ENCODE results near the gene DERL2. TPM values are rescaled to one million over a fixed set of nuclear protein-coding genes. Genes with fewer than 3 reads are reported as not detected.
A peak's percentile ranks its signal among the peaks of the same experiment; 100 is the strongest.

The DERL2 gene
- total and polyA plus RNA-seq, 2 of the 4 experiments (the other 2 are of a cell fraction) = 27.4 to 44.2 TPM

GRCh38 chr17:5514976-5515375 is 29.0 kb upstream of the DERL2 start:
- Histone ChIP-seq H3K4me1 (ENCODE audit: control insufficient read depth, insufficient read depth, low read length) (peaks cover 16% of the 10 kb centered on the region), H2AK5ac (ENCODE audit: low read depth, low read length) (peak overlapping the region; percentile 93), H3K14ac (replicated peaks; ENCODE audit: low read depth, low read length) (peak overlapping the region; percentile 93), H3K23ac (ENCODE audit: low read depth, low read length) (peak overlapping the region; percentile 83), H3K9me1 (ENCODE audit: insufficient read depth, low read length) (peaks cover 25% of the 10 kb centered on the region), H2BK120ac (ENCODE audit: low read depth, low read length) (peak overlapping the region; percentile 98), H3K56ac (ENCODE audit: extremely low read depth, insufficient read depth, low read length) (no peak overlapping the region), H3K36me3 (ENCODE audit: control insufficient read depth, insufficient read depth, low read length) (peaks cover 5% of the 10 kb centered on the region; the same call in 1 of the 2 replicates), H3K4ac (ENCODE audit: low read depth, low read length) (peak overlapping the region; percentile 93), H2AFZ (replicated peaks; ENCODE audit: low read length, poor library complexity) (peak overlapping the region; percentile 27), H4K8ac (ENCODE audit: low read depth in 2 of 2, low read length in 2 of 2) (peak overlapping the region; percentile 53 to 85; a peak in 3 of 4 replicates), H3K9ac (ENCODE audit: low read depth, low read length) (no peak overlapping the region), H3K9me3 (ENCODE audit: control insufficient read depth, insufficient read depth, low read length) (no peaks in the 10 kb centered on the region), H3K18ac (ENCODE audit: low read depth, low read length) (peak overlapping the region; percentile 19), H2BK5ac (ENCODE audit: low read depth, low read length, poor library complexity, severe bottlenecking) (peak overlapping the region; percentile 95), H2AK9ac (replicated peaks; ENCODE audit: low read depth, low read length, poor library complexity) (peak overlapping the region; percentile 89), H3K4me2 (ENCODE audit: low read depth, low read length) (no peak overlapping the region), H3K27me3 (ENCODE audit: control insufficient read depth, insufficient read depth, low read length) (no peaks in the 10 kb centered on the region), H4K91ac (ENCODE audit: insufficient read depth, low read depth, low read length) (peak overlapping the region; percentile 94), H2BK20ac (ENCODE audit: low read depth, low read length) (peak overlapping the region; percentile 99), H4K20me1 (ENCODE audit: insufficient read depth, low read length) (peaks cover 3% of the 10 kb centered on the region; the same call in 1 of the 2 replicates), H3K4me3 (ENCODE audit: insufficient read depth, low read depth, low read length) (no peak overlapping the region), H3K27ac (ENCODE audit: insufficient read depth, low read length) (peak overlapping the region; percentile 61), H4K5ac (ENCODE audit: low read depth, low read length) (peak overlapping the region; percentile 44), H3K79me1 (ENCODE audit: low read depth in 1 of 2, low read length in 2 of 2) (peaks cover 9 to 28% of the 10 kb centered on the region in 2 experiments), H2BK15ac (ENCODE audit: low read depth, low read length) (peak overlapping the region; percentile 90; the same call in 2 of the 3 replicates)
- intact Hi-C loops (cut with micrococcal nuclease) (no loop called here), dilution Hi-C loops (cut with HindIII; ENCODE audit: low sequenced_read_pairs, unreplicated experiment) (no loop called here), in situ Hi-C loops (cut with MboI; ENCODE audit: low sequenced_read_pairs) (no loop called here)
- ATAC-seq (ENCODE audit: low read depth) (no peak), DNase-seq (no peak)
- CTCF ChIA-PET = interaction anchor here (1.2 kb wide), 1 partner anchor 13 kb away, joined by 3 read pairs; no protein-coding TSS in a partner anchor
- no TSS peak for BruUV-seq (replicated peaks)
- TF ChIP-seq MAFK (IDR thresholded peaks at IDR 0.05; ENCODE audit: low read depth, low read length) (no peak), USF2 (IDR thresholded peaks at IDR 0.05; ENCODE audit: low read depth, low read length) (no peak), RFX5 (IDR thresholded peaks at IDR 0.05; ENCODE audit: low read depth, low read length) (no peak), NFE2L2 (IDR thresholded peaks at IDR 0.05; ENCODE audit: low read depth, low read length) (no peak), BHLHE40 (IDR thresholded peaks at IDR 0.05; ENCODE audit: low read depth, low read length) (no peak), CEBPB (IDR thresholded peaks at IDR 0.05; ENCODE audit: low read depth, low read length) (no peak), RAD21 (IDR thresholded peaks at IDR 0.05; ENCODE audit: low read length) (no peak), FOS (IDR thresholded peaks at IDR 0.05; ENCODE audit: low read depth, low read length) (no peak), POLR2A (IDR thresholded peaks at IDR 0.05; ENCODE audit: low read depth, low read length) (no peak), CTCF (conservative IDR thresholded peaks at IDR 0.05; ENCODE audit: low read depth, low read length) (no peak), CHD1 (IDR thresholded peaks at IDR 0.05; ENCODE audit: low read depth, low read length) (no peak), SMC3 (IDR thresholded peaks at IDR 0.05; ENCODE audit: low read depth, low read length) (no peak), ELK1 (IDR thresholded peaks at IDR 0.05; ENCODE audit: borderline replicate concordance, low read depth, low read length) (no peak), RCOR1 (IDR thresholded peaks at IDR 0.05; ENCODE audit: insufficient replicate concordance, low read length) (no peak), MAZ (IDR thresholded peaks at IDR 0.05; ENCODE audit: borderline replicate concordance, low read depth, low read length) (no peak), MXI1 (IDR thresholded peaks at IDR 0.05; ENCODE audit: borderline replicate concordance, low read depth, low read length) (no peak)
- POLR2A ChIA-PET (ENCODE audit: unreplicated experiment) = interaction anchor here (1.5 kb wide), 1 partner anchor 29 kb away, joined by 3 read pairs; the partner anchor contains the start of genes DERL2 and MIS12
- no CpG with 5 or more reads among the region's 10 CpGs for WGBS, 2 experiments (ENCODE audit: extremely low coverage in 2 of 2, insufficient read length in 1 of 2)

All from IMR-90 (cell line).